GM12801 (cell line): Measurements from ENCODE around the gene PMAIP1.

Source experiments
- TF ChIP-seq, protein P1 (sequence below): IDR thresholded peaks from one replicate; pipeline ENCODE4 v1.5.1; 2011; ENCODE audit warnings: control low read depth; ENCODE audit not compliant: insufficient read length; ENCODE audit errors: extremely low read depth

The PMAIP1 gene

DNA sequence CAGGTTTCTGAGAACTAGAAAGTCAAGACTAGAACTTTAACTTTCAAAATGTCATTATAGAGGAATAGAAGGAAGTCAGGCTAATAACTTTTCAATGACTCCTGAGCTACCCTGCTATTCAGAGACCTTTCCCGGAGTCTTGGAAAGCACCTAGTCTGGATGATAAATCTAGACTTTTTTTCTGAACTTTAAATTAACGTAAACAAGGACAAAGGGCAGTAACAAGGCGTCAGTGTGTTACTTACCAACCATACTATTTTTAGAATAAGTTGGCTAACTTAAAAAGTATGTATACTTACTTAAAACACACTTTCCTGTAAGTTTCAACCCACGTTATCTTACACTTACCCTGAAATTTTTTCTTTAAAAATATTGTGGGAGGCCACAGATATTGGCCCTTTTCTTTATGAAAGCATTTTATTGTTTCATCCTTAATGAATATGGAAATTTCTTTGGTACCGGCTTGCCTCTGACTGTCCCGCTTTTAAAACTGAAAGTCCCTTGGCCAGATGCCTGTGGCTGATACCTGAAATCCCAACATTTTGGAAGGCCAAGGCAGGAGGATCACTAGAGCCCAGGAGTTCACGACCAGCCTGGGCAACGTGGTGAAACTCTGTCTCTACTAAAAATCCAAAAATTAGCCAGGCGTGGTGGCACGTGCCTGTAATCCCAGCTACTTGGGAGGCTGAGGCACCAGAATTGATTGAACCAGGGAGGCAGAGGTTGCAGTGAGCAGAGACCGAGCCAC lies 9.7 kb downstream of the PMAIP1 start:
- TF ChIP-seq, protein P1, sequence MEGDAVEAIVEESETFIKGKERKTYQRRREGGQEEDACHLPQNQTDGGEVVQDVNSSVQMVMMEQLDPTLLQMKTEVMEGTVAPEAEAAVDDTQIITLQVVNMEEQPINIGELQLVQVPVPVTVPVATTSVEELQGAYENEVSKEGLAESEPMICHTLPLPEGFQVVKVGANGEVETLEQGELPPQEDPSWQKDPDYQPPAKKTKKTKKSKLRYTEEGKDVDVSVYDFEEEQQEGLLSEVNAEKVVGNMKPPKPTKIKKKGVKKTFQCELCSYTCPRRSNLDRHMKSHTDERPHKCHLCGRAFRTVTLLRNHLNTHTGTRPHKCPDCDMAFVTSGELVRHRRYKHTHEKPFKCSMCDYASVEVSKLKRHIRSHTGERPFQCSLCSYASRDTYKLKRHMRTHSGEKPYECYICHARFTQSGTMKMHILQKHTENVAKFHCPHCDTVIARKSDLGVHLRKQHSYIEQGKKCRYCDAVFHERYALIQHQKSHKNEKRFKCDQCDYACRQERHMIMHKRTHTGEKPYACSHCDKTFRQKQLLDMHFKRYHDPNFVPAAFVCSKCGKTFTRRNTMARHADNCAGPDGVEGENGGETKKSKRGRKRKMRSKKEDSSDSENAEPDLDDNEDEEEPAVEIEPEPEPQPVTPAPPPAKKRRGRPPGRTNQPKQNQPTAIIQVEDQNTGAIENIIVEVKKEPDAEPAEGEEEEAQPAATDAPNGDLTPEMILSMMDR, result no peak

DNA sequence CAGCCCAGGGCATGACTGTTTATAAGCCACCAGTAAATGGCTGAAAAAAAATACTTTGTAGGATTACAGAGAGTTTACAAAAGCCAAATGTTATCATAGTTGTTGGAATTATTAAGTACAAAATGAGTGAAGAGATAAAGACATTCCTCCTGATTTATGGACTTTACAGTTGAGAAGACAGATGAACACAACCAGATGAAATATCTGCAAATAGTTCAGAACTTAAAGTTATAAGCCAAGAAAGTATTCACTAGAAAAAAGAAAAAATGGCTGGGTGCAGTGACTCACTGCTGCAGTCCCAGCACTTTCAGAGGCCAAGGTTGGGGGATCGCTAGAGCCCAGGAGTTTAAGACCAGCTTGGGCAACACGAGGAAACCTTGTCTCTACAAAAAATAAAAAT lies 11.2 kb downstream of the PMAIP1 start:
- TF ChIP-seq, protein P1, result no peak

DNA sequence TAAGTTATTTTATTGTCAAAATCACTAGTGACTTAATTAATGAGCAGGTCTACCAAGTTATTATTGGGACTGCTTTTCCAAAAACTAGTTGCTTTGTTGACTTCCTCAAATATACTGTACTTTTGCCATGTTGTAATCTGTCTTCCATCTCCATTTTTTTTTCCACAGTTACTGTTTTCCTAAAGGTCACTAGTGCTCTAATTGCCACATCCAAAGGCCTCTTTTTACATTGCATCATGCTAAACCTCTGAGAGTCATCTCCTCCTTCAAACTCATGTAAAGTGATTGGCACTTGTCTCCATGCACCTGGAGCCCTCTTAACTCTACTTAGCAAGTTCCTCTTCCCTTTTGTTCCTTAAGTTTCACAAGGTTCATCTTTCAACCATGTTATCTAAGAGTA lies 11.8 kb downstream of the PMAIP1 start:
- TF ChIP-seq, protein P1, result no peak

- TF ChIP-seq, protein P1, result no peak
Observed at GRCh38 chr18:59912007-59912550, 12.3 kb downstream of the PMAIP1 start.

DNA sequence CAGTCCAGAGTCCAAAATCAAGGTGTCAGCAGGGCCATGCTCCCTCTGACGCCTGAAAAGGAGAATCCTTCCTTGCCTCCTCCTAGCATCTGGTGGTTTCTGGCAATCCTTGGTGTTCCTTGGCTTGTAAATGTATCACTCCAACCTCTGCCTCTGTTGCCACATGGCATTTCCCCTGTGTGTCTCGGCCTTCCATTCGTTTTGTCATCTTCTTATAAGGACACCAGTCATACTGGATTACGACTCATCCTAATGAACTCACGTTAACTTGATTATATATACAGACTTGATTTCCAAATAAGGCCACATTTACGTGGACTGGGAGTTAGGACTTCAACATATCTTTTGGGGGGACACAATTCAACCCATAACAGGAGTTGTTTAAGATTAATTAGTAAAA lies 15.8 kb downstream of the PMAIP1 start:
- TF ChIP-seq, protein P1, result no peak

GRCh38 chr18:59916746-59917145 lies 16.9 kb downstream of the PMAIP1 start:
- TF ChIP-seq, protein P1, result no peak

GRCh38 chr18:59917422-59917821 lies 17.6 kb downstream of the PMAIP1 start:
- TF ChIP-seq, protein P1, result no peak
